Stomach (tissue), 9 donors: ENCODE measurements around the gene NTPCR. TPM values are rescaled to one million over a fixed set of nuclear protein-coding genes. Genes with fewer than 3 reads are reported as not detected.

Experiments used
- DNase-seq, 2 donors: peaks; one replicate each; pipeline versions ENCODE4 v3.0.0 to v3.0.0-alpha.2; 2013 to 2019
- H3K27ac ChIP-seq, 5 donors: fragments of 200-600 bp in 4 of 5; sonication (generic) in 4 of 5; one replicate each; pipeline ENCODE4 v1.5.1; 2013 to 2019; ENCODE audit warnings: mild to moderate bottlenecking in 1 of 5, moderate library complexity in 1 of 5
- H3K27me3 ChIP-seq, 3 donors: fragments of 200-600 bp; sonication (generic); one replicate each; pipeline ENCODE4 v1.5.1; 2017 to 2019; ENCODE audit warnings: mixed run types in 1 of 3
- H3K36me3 ChIP-seq, 4 donors: fragments of 200-600 bp; sonication (generic); 1 replicate in 3 of 4; 2 replicates in 1 of 4; pipeline ENCODE4 v1.5.1; 2016 to 2019
- H3K4me1 ChIP-seq, 4 donors: fragments of 200-600 bp; sonication (generic); one replicate each; pipeline ENCODE4 v1.5.1; 2016 to 2019
- H3K4me3 ChIP-seq, 4 donors: fragments of 200-600 bp; sonication (generic) in 3 of 4; one replicate each; pipeline ENCODE4 v1.5.1; 2016 to 2019; ENCODE audit warnings: mild to moderate bottlenecking in 1 of 4
- H3K9me3 ChIP-seq, 4 donors: fragments of 200-600 bp; sonication (generic); one replicate each; pipeline ENCODE4 v1.5.1; 2016 to 2019
- EP300 ChIP-seq: sonication (generic); formaldehyde crosslinking; IDR thresholded peaks from one replicate; pipeline ENCODE4 v1.6.1; 2017; ENCODE audit warnings: antibody characterized with exemption
- POLR2A ChIP-seq, 4 donors: fragments of 450-650 bp; IDR thresholded peaks; one replicate each; pipeline ENCODE4 v1.6.1; 2016; ENCODE audit warnings: antibody characterized with exemption in 4 of 4, control low read depth in 2 of 4, mild to moderate bottlenecking in 1 of 4, moderate library complexity in 1 of 4
- POLR2AphosphoS5 ChIP-seq, 3 donors: sonication (generic); formaldehyde crosslinking; IDR thresholded peaks; one replicate each; pipeline ENCODE4 v1.6.1; 2016; ENCODE audit warnings: antibody characterized with exemption in 3 of 3
- WGBS, 5 donors: extraction: QIAGEN DNeasy Blood & Tissue Kit in 3 of 5; methylation state at CpG; one replicate each; pipeline versions ENCODE4 v1.1.5 to v1.1.7; 2013 to 2018; 5-methylcytosine and 5-hydroxymethylcytosine counted together
- intact Hi-C: fragments of 100-400 bp; cut with DNase I; formaldehyde crosslinking; loops from one replicate; pipeline ENCODE4 v1.15.1; 2023; ENCODE audit warnings: low total_unique reads
- polyA plus RNA-seq, 3 donors: library from polyadenylated mRNA; stranded (reverse); fragments of 200-250 nt; gene quantifications; one replicate each; pipeline ENCODE4 v1.2.3, GENCODE V29; 2013
- total RNA-seq, 5 donors: library from RNA; depleted of rRNA; stranded (reverse); fragments of >200 nt; gene quantifications; one replicate each; pipeline versions ENCODE4 v1.1.0 to v1.2.3, GENCODE V29; 2014 to 2016
- TF ChIP-seq, protein P1 (sequence below), 7 experiments: fragments of 450-650 bp in 4 of 7; fragments of 200-600 bp in 3 of 7; sonication (generic) in 3 of 7; IDR thresholded peaks; one replicate each; pipeline ENCODE4 v1.5.1; 2016 to 2019; ENCODE audit warnings: antibody characterized with exemption in 7 of 7, control low read depth in 2 of 7, mild to moderate bottlenecking in 1 of 7
- donor health status: healthy with polysubstance abuse.
- donor health status: Bipolar disorder and iron deficiency.
- donor health status: healthy.

The NTPCR gene
- total and polyA plus RNA-seq, 8 donors: 14.9 to 56.3 (median 43.1) TPM

GRCh38 chr1:232983375-232983774 is 33.0 kb downstream of the NTPCR start:
- H3K27me3 ChIP-seq: no peaks in the 10 kb centered on the region
- no peak for DNase-seq
- intact Hi-C loops: no loop called here
- H3K27ac ChIP-seq: no peak overlapping the region
- no peak for TF ChIP-seq EP300
- TF ChIP-seq POLR2A (IDR thresholded peaks at IDR 0.05): no peak
- TF ChIP-seq, protein P1, sequence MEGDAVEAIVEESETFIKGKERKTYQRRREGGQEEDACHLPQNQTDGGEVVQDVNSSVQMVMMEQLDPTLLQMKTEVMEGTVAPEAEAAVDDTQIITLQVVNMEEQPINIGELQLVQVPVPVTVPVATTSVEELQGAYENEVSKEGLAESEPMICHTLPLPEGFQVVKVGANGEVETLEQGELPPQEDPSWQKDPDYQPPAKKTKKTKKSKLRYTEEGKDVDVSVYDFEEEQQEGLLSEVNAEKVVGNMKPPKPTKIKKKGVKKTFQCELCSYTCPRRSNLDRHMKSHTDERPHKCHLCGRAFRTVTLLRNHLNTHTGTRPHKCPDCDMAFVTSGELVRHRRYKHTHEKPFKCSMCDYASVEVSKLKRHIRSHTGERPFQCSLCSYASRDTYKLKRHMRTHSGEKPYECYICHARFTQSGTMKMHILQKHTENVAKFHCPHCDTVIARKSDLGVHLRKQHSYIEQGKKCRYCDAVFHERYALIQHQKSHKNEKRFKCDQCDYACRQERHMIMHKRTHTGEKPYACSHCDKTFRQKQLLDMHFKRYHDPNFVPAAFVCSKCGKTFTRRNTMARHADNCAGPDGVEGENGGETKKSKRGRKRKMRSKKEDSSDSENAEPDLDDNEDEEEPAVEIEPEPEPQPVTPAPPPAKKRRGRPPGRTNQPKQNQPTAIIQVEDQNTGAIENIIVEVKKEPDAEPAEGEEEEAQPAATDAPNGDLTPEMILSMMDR (IDR thresholded peaks at IDR 0.05): no peak
- TF ChIP-seq POLR2AphosphoS5 (IDR thresholded peaks at IDR 0.05): no peak
- no peak overlapping the region for H3K4me3 ChIP-seq
- peaks cover 0 to 11% (median 3%) of the 10 kb centered on the region in 4 donors for H3K4me1 ChIP-seq
- 93 to 97% (median 96%) methylated on average over 14 of the region's 14 CpGs for WGBS, 5 donors
- peaks cover 0 to 11% (median 5%) of the 10 kb centered on the region in 4 donors for H3K36me3 ChIP-seq
- no peaks in the 10 kb centered on the region for H3K9me3 ChIP-seq

DNA sequence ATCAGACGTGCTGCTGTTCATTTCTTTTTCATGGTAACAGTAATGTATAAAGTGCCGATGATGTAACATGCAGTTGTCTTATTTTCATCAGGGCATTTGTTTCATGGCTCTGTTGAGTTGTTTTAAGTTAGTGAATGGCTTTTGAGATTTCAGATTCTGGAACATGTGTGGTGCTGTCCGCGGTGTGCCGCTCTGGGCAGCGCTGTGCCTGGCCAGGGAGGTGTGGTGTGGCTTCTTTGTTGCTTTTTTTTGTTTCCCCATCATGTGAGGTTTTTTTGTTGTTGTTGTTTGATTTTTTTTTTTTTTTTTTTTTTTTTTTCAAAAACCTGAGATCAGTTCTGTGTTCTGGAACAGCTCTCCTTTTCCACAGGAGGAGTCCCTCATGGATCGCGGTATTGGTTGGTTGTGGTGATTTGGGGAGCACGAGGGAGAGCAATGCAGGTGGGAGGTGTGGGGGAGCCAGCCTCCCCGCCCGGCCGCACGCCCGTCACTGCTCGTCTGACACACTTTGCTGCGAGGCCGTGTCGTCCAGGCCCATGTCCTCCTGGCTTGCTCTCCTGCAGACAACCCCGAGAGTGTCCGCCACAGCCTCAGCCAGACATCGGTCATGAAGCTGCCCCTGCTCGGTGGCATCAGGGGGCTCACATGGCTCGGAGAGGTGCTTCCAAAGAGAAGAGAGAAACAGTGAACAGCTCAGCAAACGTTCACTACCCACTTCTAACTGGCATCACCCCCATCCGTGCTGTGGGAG is 33.6 kb downstream of the NTPCR start:
- no peak overlapping the region for H3K27ac ChIP-seq
- peaks cover 0 to 8% (median 4%) of the 10 kb centered on the region in 4 donors for H3K36me3 ChIP-seq
- intact Hi-C loops: no loop called here
- no peaks in the 10 kb centered on the region for H3K27me3 ChIP-seq
- H3K4me1 ChIP-seq: peaks cover 0 to 11% (median 3%) of the 10 kb centered on the region in 4 donors
- H3K4me3 ChIP-seq: no peak overlapping the region
- TF ChIP-seq, protein P1 (IDR thresholded peaks at IDR 0.05): no peak
- TF ChIP-seq POLR2AphosphoS5 (IDR thresholded peaks at IDR 0.05) (no peak), EP300 (no peak), POLR2A (IDR thresholded peaks at IDR 0.05) (no peak)
- no peak for DNase-seq
- H3K9me3 ChIP-seq: no peaks in the 10 kb centered on the region
- WGBS, 5 donors: 89 to 92% (median 91%) methylated on average over 15 to 25 of the region's 25 CpGs

DNA sequence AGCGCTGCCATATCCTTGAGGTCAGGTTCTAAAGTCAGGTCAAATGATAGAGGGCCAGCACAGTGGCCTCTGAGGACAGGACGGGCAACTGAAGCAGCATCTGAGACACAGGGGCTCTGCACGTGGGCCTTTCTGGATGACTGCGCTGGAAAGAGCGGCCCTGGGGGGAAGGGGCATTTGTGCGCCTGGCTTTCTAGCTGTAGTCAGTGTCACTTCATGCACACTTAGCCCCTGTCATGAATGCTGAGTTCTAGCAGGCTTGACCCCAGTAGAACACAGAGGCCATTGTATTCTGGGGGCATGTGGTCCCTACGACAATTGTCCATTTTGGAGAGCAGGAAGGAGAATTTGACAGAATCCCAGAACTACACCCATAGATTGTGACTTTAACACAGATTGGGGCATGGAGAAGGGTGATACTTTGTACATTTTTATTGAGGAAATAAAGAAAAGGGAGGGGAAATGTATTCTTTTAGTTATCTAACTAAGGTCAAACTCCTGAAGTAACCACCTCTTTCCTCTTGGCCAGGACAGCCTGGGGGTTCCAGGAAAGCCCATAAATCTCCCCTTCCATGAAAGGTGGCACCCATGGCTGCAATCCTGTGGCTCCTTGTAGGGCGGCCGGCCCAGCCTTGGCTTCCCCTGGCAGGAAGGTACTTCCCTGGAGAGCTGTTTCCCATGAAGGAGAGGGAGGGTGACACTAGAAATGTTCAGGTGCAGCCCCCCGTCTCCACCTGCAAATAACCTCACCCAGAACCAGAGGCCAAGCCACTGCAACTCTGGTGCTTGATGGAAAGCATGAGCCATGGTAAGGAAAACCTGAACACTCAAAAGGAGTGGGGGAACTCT is 34.4 kb downstream of the NTPCR start:
- no peak overlapping the region for H3K27ac ChIP-seq

More for the DNA sequence above, 34.4 kb downstream of the NTPCR start:
- Histone ChIP-seq H3K36me3 (peaks cover 0 to 8% (median 2%) of the 10 kb centered on the region in 4 donors), H3K9me3 (no peaks in the 10 kb centered on the region), H3K4me1 (peaks cover 0 to 11% (median 3%) of the 10 kb centered on the region in 4 donors), H3K27me3 (no peaks in the 10 kb centered on the region), H3K4me3 (no peak overlapping the region)
- no peak for TF ChIP-seq EP300
- TF ChIP-seq, protein P1 (IDR thresholded peaks at IDR 0.05): no peak
- no peak for TF ChIP-seq POLR2AphosphoS5 (IDR thresholded peaks at IDR 0.05)
- intact Hi-C loops: no loop called here
- 93 to 96% (median 94%) methylated on average over 7 to 10 of the region's 10 CpGs for whole genome bisulfite sequencing, 5 donors
- DNase-seq: no peak
